Measurements from ENCODE around the gene ARID4B.

DNA sequence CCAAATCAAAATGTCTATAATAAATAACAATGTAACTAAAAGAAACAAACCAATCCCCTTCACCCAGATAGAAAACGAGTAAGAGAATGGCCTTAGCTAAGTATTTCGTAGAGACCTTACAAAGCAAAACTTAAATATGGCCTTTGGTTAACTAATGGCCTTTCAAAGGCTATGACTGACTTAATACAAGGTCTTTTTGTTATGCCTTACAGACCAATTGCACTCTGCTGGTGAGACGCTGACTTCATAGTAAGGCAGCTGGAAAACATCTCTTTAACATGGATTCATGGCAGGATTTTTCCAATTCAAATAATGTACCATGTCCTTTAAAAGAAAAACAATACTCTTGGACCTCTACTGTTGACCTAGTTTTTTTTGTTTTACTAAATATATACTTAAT, 23.5 kb upstream of the ARID4B start:
- no peak for TF ChIP-seq CTCF (conservative IDR thresholded peaks at IDR 0.05; ENCODE audit: low read length)
- TF ChIP-seq EZH2phosphoT487 (IDR thresholded peaks at IDR 0.05; ENCODE audit: borderline replicate concordance, low read depth, low read length) = no peak
